ENCODE results near the gene DOCK3.
"Not testable (repeated sequence)": the region's sequence is repeated elsewhere in the genome, so short reads cannot be mapped to it uniquely, and the experiment has no call there.

Gene DOCK3

GRCh38 chr3:51122944-51123343 is 448.2 kb downstream of the DOCK3 start:
- no peak for DNase-seq

DNA sequence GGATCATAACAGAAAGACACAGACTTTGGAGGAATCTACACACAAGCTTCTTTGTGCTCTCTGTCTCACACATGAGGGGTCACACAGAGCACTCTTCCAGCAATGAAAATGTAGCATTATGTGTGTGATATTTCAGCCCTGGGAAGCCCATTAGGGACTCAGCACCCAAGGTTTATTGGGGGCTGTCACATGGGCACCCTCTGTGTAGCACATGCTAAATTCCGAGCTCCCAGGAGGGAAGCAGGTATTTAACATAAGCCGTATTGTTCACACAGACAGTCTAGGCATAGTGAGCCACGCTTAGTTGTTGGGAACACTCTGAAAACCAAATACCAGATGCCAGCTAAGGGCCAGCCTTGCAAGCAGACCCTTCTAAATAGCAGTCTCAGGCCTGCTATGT is 448.8 kb downstream of the DOCK3 start:
- DNase-seq, result no peak

- not testable (repeated sequence) for DNase-seq
These were observed 456.9 kb downstream of the DOCK3 start for GRCh38 chr3:51131607-51132006.

DNA sequence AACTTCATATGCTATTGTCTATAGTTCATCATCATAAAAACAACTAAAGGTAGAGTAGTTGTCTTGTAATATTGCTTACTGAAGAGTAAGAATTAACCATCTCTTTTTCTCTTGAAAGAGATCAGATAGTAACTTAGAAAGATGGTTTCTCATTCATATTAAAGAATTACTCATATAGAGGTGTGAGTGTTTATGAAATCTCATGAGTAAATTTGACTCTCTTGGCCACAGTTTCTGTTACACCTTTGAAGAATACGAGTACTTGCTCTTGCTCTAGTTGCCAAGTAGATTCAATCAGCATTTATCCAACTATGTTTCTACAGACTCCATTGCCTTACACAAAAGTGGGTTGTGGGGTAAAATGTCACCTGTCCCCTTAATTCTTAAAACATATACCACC is 463.0 kb downstream of the DOCK3 start:
- no peak for DNase-seq

GRCh38 chr3:51139616-51140015 is 464.9 kb downstream of the DOCK3 start:
- DNase-seq, result no peak

- peak; percentile 13 for DNase-seq
These were observed 466.8 kb downstream of the DOCK3 start for GRCh38 chr3:51141573-51141972.

DNA sequence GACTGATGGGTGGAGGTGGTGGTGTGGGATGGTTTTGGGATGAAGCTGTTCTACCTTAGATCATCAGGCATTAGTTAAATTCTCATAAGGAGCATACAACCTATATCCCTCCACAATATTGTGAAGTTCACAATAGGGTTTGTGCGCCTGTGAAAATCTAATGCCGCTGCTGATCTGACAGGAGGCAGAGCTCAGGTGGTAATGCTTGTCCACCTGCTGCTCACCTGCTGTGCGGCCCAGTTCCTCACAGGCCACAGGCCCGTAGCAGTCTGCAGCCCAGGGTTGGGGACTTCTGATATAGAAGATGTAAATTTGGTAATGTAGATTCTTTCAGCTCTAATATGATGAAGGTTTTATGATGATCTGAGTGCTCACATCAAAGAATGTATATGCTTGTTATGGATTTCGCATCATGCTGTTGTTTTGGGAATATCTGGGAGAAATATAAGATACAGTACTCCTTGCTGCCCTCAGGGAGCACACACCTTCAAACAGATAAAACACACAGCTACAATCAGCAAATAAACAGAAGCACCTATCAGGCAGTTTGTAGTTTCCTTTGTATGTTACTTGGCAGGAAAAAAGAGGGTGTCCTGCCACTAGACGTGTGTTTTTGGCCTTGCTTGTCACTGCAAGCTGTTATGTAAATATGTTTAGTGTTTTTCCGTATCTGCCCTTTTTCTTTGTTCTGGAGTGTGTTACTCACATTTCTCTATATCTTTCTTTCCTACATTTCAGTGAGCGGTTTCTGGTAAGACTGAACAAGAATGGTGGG is 471.3 kb downstream of the DOCK3 start:
- DNase-seq, result no peak

- DNase-seq, result no peak
These were observed 472.1 kb downstream of the DOCK3 start for GRCh38 chr3:51146781-51147180.

DNA sequence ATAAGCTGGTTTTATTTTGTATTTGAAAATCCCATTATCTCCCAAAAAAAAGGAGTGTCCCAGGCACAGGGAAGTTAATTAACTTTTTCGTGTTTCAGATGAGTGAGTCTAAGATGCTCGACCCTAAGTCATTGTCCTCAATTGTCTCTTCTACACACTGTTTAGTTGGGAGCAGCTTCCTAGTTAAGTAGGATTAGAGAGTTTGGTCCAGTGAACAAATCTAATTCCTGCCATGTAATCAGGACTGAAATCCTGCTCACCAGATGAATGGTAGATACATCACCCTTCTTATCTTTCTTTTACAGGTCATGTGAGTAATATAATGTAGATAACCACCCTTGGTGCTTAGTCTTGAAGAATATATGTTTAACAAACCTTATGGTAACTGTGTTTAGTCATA is 481.4 kb downstream of the DOCK3 start:
- no peak for DNase-seq

DNA sequence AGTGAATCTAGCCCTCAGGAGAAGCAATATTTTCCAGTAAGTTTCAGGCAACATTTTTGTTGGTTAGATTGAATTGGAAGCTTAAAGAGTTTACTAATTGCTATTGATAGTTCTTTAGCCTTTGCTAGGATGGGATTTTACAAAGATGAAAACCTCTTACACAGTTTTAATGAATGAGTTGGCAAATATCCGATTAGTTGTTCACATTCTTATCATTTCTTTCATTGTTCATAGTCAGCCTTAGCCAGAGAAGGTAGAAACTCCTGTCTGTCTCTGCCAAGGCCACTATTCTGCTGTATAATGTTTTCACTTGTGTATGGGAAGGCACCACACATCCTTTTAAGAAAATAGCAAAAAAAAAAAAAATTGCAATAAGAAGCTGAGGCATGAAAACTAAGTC is 488.3 kb downstream of the DOCK3 start:
- no peak for DNase-seq

GRCh38 chr3:51173518-51174271 is 499.0 kb downstream of the DOCK3 start:
- no peak for DNase-seq

- peak; percentile 46 for DNase-seq
These were observed 502.2 kb downstream of the DOCK3 start for GRCh38 chr3:51176923-51177322.

GRCh38 chr3:51186446-51186845 is 511.7 kb downstream of the DOCK3 start:
- DNase-seq, result not testable (repeated sequence)

GRCh38 chr3:51190199-51190598 is 515.5 kb downstream of the DOCK3 start:
- DNase-seq, result no peak

DNA sequence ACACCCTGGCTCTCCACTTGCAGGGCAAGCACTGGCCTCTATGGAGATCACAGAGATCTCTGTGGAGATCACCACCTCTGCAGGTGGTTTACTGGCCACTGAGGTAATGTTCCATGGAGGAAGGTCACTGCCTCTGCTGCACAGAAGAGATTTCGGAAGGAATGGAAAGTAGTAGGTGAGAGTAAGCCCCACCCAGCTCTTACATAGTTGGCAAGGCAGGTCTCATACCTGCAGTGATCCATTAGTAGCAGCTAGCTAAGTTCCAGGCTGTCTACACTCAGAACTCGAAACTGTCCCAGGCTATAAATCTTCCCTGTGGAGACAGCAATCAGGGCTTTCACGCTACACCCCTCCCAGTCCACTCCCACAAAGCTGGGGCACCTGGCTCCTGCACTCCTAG is 516.1 kb downstream of the DOCK3 start:
- DNase-seq, result no peak

DNA sequence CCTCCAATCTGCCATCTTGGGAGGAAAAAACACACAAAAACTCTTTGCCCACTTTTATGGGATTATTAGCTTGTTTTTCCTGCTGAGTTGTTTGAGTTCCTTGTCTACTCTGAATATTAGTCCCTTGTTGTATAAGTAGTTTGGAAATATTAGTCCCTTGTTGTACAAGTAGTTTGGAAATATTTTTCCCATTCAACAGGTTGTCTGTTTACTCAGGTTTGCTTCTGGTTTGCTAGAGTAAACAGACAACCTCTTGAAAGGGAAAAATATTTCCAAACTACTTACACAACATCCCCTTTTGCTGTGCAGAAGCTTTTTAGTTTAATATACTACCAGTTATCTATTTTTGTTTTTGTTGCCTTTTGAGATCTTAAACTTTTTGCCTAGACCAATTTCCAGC is 517.0 kb downstream of the DOCK3 start:
- no peak for DNase-seq

DNA sequence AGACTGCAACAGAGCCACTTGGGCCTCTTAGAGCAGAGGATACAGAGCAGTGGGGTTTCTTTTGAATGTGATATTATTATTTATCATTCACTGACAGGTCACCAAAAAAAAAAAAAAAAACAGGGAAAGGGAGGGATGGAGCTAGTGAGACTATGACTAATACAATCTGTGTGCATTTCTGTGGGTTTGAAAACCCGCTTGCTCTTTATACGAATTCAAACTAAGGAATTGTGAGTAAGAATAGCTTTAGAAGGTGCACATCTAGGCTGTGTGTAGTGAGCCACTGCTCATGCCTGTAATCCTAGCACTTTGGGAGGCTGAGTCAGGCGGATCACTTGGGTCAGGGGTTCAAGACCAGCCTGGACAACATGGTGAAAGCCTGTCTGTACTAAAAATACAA is 523.8 kb downstream of the DOCK3 start:
- DNase-seq, result no peak

- not testable (repeated sequence) for DNase-seq
These were observed 524.6 kb downstream of the DOCK3 start for GRCh38 chr3:51199296-51199695.

DNA sequence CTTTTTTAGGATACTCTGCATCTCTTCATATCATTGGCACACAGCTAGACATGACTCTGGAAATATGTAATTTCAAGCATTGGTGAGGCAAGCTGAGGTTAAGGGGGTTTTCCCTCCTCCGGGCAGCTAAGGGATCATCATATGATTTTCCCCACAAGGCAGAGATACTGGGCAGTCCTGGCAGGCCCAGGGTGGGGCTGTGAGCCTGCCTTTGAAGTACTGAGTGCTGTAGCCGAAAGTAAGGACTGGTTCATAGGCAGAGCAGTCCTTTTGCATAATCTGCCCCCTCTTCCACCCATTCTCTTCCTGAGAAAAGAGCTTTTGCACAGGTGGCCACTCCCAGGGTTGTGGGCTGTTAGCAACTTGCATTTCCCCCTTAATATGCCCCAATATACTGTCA is 541.6 kb downstream of the DOCK3 start:
- no peak for DNase-seq

DNA sequence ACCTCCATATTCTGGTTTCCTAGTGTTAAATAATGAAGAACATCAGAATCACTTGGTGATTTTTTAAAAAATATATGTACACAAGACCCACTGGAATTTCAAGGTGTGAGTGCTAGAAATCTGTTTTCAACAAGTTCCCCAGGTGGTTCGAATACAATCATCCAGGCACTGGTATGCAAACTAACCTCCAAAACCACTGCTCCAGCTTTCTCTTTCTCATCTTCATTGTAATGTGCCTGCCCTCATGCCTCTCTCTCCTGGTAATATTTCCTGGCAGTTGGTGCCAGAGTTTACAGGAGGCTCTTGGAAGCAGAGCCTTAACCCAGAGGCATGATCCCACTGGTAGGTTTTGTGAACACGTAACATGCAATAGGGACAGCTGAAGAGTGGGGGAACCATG is 547.2 kb downstream of the DOCK3 start:
- no peak for DNase-seq

DNA sequence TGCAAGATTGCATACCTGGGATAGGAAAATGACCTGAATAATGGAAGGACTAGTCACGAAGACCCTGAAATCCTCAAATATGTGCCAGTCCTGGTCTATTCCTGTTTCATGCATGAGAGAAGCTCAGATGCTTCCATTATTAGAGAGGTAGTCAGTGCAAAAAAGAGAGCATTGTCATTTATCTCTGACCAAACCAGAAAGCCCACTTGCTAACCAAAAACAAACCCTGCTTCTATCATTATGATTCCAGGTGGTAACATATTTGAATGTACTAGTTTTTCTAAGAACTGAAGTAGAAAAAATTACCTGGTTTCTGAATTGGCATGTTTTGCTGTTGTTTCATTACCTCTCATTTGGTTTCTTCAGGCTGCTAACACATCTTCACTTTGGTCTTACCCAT is 549.6 kb downstream of the DOCK3 start:
- DNase-seq, result no peak

DNA sequence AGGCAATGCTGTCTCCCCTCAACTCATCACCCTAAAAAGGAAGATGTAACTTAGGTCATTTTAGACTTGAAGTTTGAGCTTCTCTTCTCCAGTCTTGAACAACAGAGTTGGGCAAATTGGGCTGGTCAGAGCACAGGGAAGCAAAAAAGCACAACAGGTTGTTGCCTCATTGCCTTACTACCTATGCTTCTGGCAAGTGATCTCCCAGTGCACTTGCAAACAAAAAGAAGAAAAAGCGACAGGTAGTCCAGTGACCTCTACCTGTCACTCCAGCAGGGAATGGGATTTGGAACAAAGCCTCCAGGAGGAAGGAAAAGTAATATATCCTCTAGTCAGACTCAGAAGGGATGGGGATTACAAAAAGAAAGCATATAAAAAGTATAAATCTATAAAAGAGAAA is 550.1 kb downstream of the DOCK3 start:
- no peak for DNase-seq

DNA sequence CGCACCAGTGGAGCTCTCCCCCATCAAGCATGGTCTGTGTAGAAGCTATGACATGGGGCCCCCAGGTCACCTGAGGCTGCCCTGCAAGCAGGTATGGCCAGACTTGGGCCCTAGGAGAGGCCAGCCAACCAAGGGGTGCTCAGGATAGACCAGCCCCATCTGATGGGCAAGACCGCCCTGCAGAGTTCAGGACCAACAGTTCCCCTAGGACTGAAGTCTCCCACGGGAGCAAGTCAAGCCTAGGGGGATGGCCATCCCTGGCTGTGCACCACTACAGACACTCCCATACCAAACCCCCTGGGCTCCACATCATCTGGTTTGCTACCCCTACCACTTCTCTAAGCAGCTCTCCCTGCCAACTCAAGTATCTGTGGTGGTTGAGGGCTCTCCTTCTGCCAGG is 568.2 kb downstream of the DOCK3 start:
- no peak for DNase-seq

DNA sequence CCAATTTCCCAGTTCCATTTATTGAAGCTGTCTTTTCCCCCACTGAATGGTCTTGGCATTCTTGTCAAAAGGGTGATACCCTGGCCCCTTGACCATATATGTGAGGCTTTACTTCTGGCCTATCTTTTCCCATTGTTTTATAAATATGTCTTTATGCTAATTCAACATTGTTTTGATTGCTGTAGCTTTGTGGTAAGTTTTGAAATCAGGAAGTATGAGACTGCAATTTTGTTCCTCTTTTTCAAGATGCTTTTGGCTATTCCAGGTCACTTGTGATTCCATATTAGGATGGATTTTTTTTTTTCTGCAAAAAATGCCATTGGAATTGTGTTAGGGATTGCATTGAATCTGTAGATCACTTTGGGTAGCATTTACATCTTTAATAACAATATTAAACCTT is 569.2 kb downstream of the DOCK3 start:
- peak; percentile 67 for DNase-seq

DNA sequence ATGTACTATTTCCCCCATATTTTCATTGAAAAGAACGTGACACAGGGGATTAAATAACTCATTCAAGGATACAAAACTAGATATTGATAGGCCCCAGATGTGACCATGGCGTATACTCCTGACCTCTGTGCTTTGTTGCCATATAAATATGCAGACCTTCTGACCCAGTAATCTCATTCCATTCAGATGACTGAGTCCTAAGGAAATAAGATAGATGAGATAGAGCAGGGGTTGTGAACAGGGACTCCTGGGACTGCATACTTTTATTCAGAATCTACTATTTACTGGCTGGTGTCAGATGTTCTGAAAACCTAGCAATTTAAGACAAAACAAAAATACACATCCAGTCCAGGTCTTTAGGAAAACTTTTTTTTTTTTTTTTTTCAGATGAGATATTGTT is 571.1 kb downstream of the DOCK3 start:
- DNase-seq, result no peak

Measured in hematopoietic multipotent progenitor cell treated with erythropoietin and hydrocortisone succinate and interleukin-3 and kit ligand, for 4 days (in vitro differentiated cells).